Smooth muscle cell (in vitro differentiated cells): ENCODE results near the gene ATOH8. TPM values are rescaled to one million over a fixed set of nuclear protein-coding genes. Genes with fewer than 3 reads are reported as not detected.

Experiments
- DNase-seq: peaks from one replicate; lab custom pipeline; 2025; ENCODE audit not compliant: unreplicated experiment; lab: John Stamatoyannopoulos, UW
- H2AFZ ChIP-seq: fragments of 200-600 bp; sonication (generic); 2 replicates; pipeline ENCODE4 v1.6.0; 2016; ENCODE audit warnings: antibody characterized with exemption, low read depth, mild to moderate bottlenecking
- H3F3A ChIP-seq: fragments of 200-600 bp; sonication (generic); 2 replicates; pipeline ENCODE4 v1.6.0; 2017; ENCODE audit warnings: antibody characterized with exemption, low read depth
- H3K27ac ChIP-seq: fragments of 200-600 bp; sonication (generic); 2 replicates; pipeline ENCODE4 v1.5.1; 2016; ENCODE audit warnings: low read depth, mild to moderate bottlenecking
- H3K27me3 ChIP-seq: fragments of 200-600 bp; sonication (generic); 2 replicates; pipeline ENCODE4 v1.6.1; 2016; ENCODE audit warnings: low read depth, mild to moderate bottlenecking
- H3K36me3 ChIP-seq: fragments of 200-600 bp; sonication (generic); 2 replicates; pipeline ENCODE4 v1.5.1; 2016; ENCODE audit warnings: low read depth
- H3K4me1 ChIP-seq: fragments of 200-600 bp; sonication (generic); 2 replicates; pipeline ENCODE4 v1.5.1; 2016; ENCODE audit warnings: low read depth
- H3K4me2 ChIP-seq: fragments of 200-600 bp; sonication (generic); 2 replicates; pipeline ENCODE4 v1.6.0; 2016; ENCODE audit warnings: mild to moderate bottlenecking
- H3K4me3 ChIP-seq: fragments of 200-600 bp; sonication (generic); 2 replicates; pipeline ENCODE4 v1.5.1; 2016; ENCODE audit warnings: mild to moderate bottlenecking
- H3K79me2 ChIP-seq: fragments of 200-600 bp; sonication (generic); 2 replicates; pipeline ENCODE4 v1.6.0; 2016; ENCODE audit warnings: low read depth, mild to moderate bottlenecking
- H3K9ac ChIP-seq: fragments of 200-600 bp; sonication (generic); 2 replicates; pipeline ENCODE4 v1.6.0; 2016; ENCODE audit warnings: low read depth
- H3K9me3 ChIP-seq: fragments of 200-600 bp; sonication (generic); replicated peaks from 2 replicates; pipeline ENCODE4 v1.5.1; 2016; ENCODE audit warnings: low read depth
- H4K20me1 ChIP-seq: fragments of 200-600 bp; sonication (generic); 2 replicates; pipeline ENCODE4 v1.6.0; 2016; ENCODE audit warnings: low read depth
- CTCF ChIP-seq: fragments of 200-600 bp; sonication (generic); IDR thresholded peaks from 2 replicates; pipeline ENCODE4 v1.5.1; 2017; ENCODE audit warnings: borderline replicate concordance, mild to moderate bottlenecking, antibody characterized with exemption; ENCODE audit not compliant: insufficient read depth, poor library complexity, severe bottlenecking
- WGBS: methylation state at CpG from one replicate; pipeline ENCODE4 v1.1.7; 2016; ENCODE audit warnings: low lambda C conversion rate; 5-methylcytosine and 5-hydroxymethylcytosine counted together
- polyA plus RNA-seq: library from polyadenylated mRNA; unstranded; fragments of >200 nt; fragmentation: Nextera tagmentation; extraction: Ambion mirVana; gene quantifications from 2 replicates; pipeline ENCODE4 v1.2.1, GENCODE V29; 2016
- total RNA-seq: library from RNA; depleted of rRNA; stranded (reverse); fragments of >200 nt; gene quantifications from 2 replicates; pipeline ENCODE4 v1.2.3, GENCODE V29; 2014

Gene ATOH8
- total and polyA plus RNA-seq, 2 experiments from 2014 or later = 5.2 to 6.5 TPM

DNA sequence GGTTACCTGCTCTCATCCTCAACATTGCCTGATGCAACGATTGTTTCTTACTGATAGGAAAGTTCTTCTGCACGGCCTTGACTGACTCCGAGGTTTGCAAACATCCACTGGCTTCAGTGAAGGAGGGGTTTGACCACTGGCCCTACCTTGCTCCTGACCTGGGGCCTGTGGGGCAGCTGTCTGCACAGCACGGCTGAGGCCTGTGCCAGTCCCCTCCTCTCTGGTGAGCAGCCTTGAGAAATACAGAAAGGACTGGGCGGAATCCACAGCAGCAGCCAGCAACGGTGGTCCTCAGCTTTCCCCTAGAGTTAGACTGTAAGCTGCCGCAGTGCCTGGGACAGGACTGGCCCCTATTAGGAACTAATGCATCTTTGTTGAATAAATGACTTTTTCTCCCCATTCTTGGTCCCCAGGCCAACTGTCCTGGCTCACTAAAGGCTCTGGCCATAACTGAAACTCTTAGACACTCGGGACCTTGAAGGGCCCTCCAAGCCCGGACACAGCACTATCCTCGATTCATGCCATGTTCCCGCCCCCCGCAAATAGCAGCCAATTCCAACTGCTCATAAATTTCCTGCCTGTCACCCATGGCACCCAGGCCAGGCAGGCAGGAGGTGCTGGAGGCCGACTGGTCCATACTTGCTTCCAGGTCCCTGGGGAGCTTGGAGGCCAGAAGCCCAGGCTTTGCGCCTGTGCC lies 26.7 kb downstream of the ATOH8 start:
- no peak overlapping the region for H3K4me3 ChIP-seq
- no peaks in the 10 kb centered on the region for H3K27me3 ChIP-seq
- H2AFZ ChIP-seq = no peak overlapping the region
- DNase-seq = no peak
- no peak overlapping the region for H3K27ac ChIP-seq
- H3K4me2 ChIP-seq = no peak overlapping the region
- no peak overlapping the region for H3K9ac ChIP-seq
- no peaks in the 10 kb centered on the region for H3K79me2 ChIP-seq
- H4K20me1 ChIP-seq = no peaks in the 10 kb centered on the region
- no peak for TF ChIP-seq CTCF
- H3K36me3 ChIP-seq = no peaks in the 10 kb centered on the region
- no peaks in the 10 kb centered on the region for H3K4me1 ChIP-seq
- 91% methylated on average over 14 of the region's 14 CpGs for WGBS
- H3F3A ChIP-seq = peaks cover under 1% of the 10 kb centered on the region
- H3K9me3 ChIP-seq = no peaks in the 10 kb centered on the region

GRCh38 chr2:85781013-85781332 lies 27.2 kb downstream of the ATOH8 start:
- H3K4me2 ChIP-seq = no peak overlapping the region
- 84% methylated on average over 5 of the region's 5 CpGs for WGBS
- no peak overlapping the region for H3K27ac ChIP-seq
- H3K4me3 ChIP-seq = no peak overlapping the region
- H4K20me1 ChIP-seq = no peaks in the 10 kb centered on the region
- TF ChIP-seq CTCF = no peak
- no peak overlapping the region for H3K9ac ChIP-seq
- no peaks in the 10 kb centered on the region for H3K9me3 ChIP-seq
- H3K79me2 ChIP-seq = no peaks in the 10 kb centered on the region
- no peak overlapping the region for H2AFZ ChIP-seq
- H3F3A ChIP-seq = no peaks in the 10 kb centered on the region
- DNase-seq = no peak
- H3K27me3 ChIP-seq = no peaks in the 10 kb centered on the region
- no peaks in the 10 kb centered on the region for H3K36me3 ChIP-seq
- no peaks in the 10 kb centered on the region for H3K4me1 ChIP-seq

DNA sequence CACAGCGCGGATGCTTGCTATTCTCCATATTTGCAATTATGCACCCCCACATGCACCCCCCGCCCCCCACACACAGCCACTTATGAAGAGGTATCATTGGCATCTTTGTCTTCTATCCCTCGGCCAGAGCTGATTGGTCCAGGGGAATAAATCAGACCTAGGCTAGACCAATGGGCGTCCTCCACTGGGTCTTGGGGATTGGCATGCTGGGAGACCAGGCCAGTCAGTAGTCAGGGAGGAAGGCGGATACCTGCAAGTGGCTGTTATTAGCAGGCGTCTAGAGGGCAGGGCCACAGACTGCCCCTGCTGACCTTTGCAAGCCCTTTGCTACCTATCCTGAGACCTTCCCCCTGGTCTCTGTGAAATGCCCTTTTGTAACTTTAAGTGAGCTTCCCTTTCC lies 30.0 kb downstream of the ATOH8 start:
- no peaks in the 10 kb centered on the region for H3K9me3 ChIP-seq
- H3K4me3 ChIP-seq = no peak overlapping the region
- H2AFZ ChIP-seq = no peak overlapping the region
- no peaks in the 10 kb centered on the region for H3K79me2 ChIP-seq
- no peaks in the 10 kb centered on the region for H3K36me3 ChIP-seq
- TF ChIP-seq CTCF = no peak
- H3F3A ChIP-seq = no peaks in the 10 kb centered on the region
- H3K27ac ChIP-seq = no peak overlapping the region
- no peak overlapping the region for H3K9ac ChIP-seq
- no peaks in the 10 kb centered on the region for H3K27me3 ChIP-seq
- no peak overlapping the region for H3K4me2 ChIP-seq
- no peak for DNase-seq
- 89% methylated on average over 7 of the region's 7 CpGs for WGBS
- H4K20me1 ChIP-seq = no peaks in the 10 kb centered on the region
- no peaks in the 10 kb centered on the region for H3K4me1 ChIP-seq

DNA sequence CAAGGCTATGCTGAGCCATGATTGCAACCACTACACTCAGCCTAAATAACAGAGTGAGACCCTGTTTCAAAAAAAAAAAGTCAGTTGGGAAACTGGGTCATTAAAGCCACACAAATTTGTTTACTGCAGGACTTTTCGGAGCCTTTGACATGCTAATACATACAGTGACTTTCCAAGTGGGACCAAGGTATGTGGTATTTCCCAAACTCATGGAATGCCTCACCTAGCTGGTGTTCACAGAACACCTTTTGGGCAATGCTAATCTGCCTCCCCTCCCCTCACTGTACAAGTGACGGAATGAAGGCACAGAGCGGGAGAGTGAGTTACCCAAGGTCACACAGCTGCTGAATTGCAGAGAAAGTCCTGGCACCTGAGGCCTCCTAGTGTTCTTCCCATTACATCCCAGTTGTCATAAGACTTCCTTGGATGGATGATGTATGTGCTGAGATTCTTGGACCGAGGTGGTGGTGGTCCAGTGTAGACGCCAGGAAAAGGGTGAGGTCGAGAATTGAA lies 30.7 kb downstream of the ATOH8 start:
- no peak overlapping the region for H3K4me2 ChIP-seq
- H3K27ac ChIP-seq = peak overlapping the region; percentile 32
- no peaks in the 10 kb centered on the region for H3K9me3 ChIP-seq
- no peak for DNase-seq
- H3K4me3 ChIP-seq = no peak overlapping the region
- no peaks in the 10 kb centered on the region for H3K79me2 ChIP-seq
- no peaks in the 10 kb centered on the region for H4K20me1 ChIP-seq
- no peaks in the 10 kb centered on the region for H3K36me3 ChIP-seq
- H3K27me3 ChIP-seq = no peaks in the 10 kb centered on the region
- H3K4me1 ChIP-seq = no peaks in the 10 kb centered on the region
- no peak overlapping the region for H3K9ac ChIP-seq
- H2AFZ ChIP-seq = no peak overlapping the region
- no peaks in the 10 kb centered on the region for H3F3A ChIP-seq
- TF ChIP-seq CTCF = no peak
- 89% methylated on average over 6 of the region's 6 CpGs for WGBS
